ENCODE measurements around the gene SLC11A2.

DNA sequence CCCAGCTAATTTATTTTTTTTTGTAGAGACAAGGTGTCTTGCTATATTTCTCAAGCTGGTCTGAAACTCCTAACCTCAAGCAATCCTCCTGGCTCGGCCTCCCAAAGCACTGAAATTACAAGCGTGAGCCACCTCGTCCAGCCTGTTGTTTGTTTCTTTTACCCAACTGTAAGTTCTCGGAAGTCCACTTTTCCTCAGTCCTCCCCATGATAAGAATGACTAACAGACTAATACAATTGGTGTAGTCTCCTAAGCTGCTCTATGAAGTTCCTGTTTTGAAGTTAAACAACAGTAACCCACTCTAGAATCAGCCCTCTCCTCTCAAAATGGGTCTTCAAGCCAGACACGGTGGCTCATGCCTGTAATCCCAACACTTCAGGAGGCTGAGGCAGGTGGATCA, 37.3 kb downstream of the SLC11A2 start:
- TF ChIP-seq, protein P1, sequence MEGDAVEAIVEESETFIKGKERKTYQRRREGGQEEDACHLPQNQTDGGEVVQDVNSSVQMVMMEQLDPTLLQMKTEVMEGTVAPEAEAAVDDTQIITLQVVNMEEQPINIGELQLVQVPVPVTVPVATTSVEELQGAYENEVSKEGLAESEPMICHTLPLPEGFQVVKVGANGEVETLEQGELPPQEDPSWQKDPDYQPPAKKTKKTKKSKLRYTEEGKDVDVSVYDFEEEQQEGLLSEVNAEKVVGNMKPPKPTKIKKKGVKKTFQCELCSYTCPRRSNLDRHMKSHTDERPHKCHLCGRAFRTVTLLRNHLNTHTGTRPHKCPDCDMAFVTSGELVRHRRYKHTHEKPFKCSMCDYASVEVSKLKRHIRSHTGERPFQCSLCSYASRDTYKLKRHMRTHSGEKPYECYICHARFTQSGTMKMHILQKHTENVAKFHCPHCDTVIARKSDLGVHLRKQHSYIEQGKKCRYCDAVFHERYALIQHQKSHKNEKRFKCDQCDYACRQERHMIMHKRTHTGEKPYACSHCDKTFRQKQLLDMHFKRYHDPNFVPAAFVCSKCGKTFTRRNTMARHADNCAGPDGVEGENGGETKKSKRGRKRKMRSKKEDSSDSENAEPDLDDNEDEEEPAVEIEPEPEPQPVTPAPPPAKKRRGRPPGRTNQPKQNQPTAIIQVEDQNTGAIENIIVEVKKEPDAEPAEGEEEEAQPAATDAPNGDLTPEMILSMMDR (optimal IDR thresholded peaks at IDR 0.05 in 1 of 3, IDR thresholded peaks at IDR 0.05 in 1 of 3, conservative IDR thresholded peaks at IDR 0.05 in 1 of 3; ENCODE audit: extremely low read depth in 1 of 3, insufficient read depth in 2 of 3, low read length in 3 of 3) = no peak
- TF ChIP-seq EZH2 (IDR thresholded peaks at IDR 0.05; ENCODE audit: low read length) = no peak
